ENCODE data around the gene CDYL2. TPM values are rescaled to one million over a fixed set of nuclear protein-coding genes. Genes with fewer than 3 reads are reported as not detected.

CDYL2 gene
- total and polyA plus RNA-seq, 7 donors, result 1.2 to 8.8 (median 2.5) TPM

DNA sequence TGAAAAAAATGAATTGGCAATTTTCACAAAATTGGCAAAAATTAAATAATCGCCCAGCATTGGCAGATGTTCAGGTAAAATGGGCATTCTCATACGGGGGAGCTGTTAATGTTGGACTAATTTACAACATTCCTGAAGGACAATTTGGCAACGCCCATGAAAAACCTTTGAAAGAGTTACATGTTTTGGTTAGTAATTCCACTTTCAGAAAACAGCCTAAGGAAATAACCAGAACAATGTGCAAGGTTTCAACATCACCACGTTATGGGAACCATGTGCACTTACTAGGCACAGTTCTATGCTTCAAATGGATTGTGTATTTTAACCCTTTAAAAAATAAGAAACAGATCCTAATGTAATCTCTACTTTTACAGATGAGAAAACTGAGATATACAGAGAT lies 62.7 kb downstream of the CDYL2 start:
- Histone ChIP-seq H3K27ac (no peak overlapping the region), H3K27me3 (no peaks in the 10 kb centered on the region), H3K9me3 (peaks cover 0 to 10% (median 0%) of the 10 kb centered on the region in 4 donors), H3K36me3 (no peaks in the 10 kb centered on the region), H3K4me1 (no peaks in the 10 kb centered on the region), H3K4me3 (no peak overlapping the region)
- TF ChIP-seq POLR2A (IDR thresholded peaks at IDR 0.05), result no peak
- TF ChIP-seq, protein P1, sequence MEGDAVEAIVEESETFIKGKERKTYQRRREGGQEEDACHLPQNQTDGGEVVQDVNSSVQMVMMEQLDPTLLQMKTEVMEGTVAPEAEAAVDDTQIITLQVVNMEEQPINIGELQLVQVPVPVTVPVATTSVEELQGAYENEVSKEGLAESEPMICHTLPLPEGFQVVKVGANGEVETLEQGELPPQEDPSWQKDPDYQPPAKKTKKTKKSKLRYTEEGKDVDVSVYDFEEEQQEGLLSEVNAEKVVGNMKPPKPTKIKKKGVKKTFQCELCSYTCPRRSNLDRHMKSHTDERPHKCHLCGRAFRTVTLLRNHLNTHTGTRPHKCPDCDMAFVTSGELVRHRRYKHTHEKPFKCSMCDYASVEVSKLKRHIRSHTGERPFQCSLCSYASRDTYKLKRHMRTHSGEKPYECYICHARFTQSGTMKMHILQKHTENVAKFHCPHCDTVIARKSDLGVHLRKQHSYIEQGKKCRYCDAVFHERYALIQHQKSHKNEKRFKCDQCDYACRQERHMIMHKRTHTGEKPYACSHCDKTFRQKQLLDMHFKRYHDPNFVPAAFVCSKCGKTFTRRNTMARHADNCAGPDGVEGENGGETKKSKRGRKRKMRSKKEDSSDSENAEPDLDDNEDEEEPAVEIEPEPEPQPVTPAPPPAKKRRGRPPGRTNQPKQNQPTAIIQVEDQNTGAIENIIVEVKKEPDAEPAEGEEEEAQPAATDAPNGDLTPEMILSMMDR (IDR thresholded peaks at IDR 0.05), result no peak
- TF ChIP-seq POLR2AphosphoS5 (IDR thresholded peaks at IDR 0.05), result no peak
- no peak for TF ChIP-seq EP300 (IDR thresholded peaks at IDR 0.05)
- 77 to 90% methylated on average over 4 of the region's 4 CpGs for WGBS, 2 donors
- intact Hi-C loops (cut with DNase I), result no loop called here
- no peak for DNase-seq

DNA sequence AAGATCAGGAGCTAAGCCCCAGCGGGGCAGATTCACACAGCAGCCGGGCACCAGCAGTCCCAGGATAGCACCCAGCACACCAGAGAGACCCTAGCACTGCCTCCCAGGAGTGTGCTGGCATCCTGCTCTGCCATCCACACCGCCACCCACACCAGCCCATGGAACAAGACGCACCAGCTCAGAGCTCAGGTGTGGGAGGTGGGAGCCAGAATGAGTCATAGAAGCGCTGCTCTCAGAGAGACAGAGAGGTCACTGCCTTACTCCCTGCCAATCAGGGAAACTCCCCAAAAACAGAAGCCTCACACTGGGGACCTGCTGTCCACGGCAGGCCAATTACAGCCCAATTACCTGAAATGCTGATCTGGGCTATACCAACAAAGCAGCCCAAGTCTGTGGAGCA lies 64.9 kb downstream of the CDYL2 start:
- WGBS, 2 donors, result 82 to 93% methylated on average over 6 of the region's 6 CpGs
- TF ChIP-seq EP300 (IDR thresholded peaks at IDR 0.05), result no peak
- TF ChIP-seq POLR2A (IDR thresholded peaks at IDR 0.05), result no peak
- no peak for TF ChIP-seq POLR2AphosphoS5 (IDR thresholded peaks at IDR 0.05)
- TF ChIP-seq, protein P1 (IDR thresholded peaks at IDR 0.05), result no peak
- intact Hi-C loops (cut with DNase I), result no loop called here
- Histone ChIP-seq H3K9me3 (peaks cover 0 to 10% (median 0%) of the 10 kb centered on the region in 4 donors), H3K27me3 (no peaks in the 10 kb centered on the region), H3K27ac (no peak overlapping the region), H3K36me3 (no peaks in the 10 kb centered on the region), H3K4me1 (no peaks in the 10 kb centered on the region), H3K4me3 (no peak overlapping the region)
- DNase-seq, result no peak

DNA sequence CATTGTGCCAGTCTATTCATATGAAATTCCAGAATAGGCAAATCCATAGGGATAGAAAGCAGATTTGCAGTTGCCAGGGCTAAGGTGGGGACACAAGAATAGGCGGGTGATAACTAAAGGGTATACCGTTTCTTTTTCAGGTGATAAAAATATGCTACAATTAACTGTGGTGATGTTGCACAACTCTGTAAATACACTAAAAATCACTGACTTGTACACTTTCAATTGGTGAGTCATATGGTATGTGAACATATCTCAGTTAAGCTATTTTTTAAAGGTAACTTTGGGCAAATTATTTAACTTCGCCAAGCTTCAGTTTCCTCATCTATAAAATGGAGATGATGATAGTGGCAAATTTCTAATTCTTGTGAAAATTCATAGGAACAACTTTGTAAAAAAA lies 65.9 kb downstream of the CDYL2 start:
- Histone ChIP-seq H3K27ac (no peak overlapping the region), H3K27me3 (no peaks in the 10 kb centered on the region), H3K4me1 (no peaks in the 10 kb centered on the region), H3K36me3 (no peaks in the 10 kb centered on the region), H3K9me3 (peaks cover 0 to 10% (median 0%) of the 10 kb centered on the region in 4 donors), H3K4me3 (no peak overlapping the region)
- TF ChIP-seq, protein P1 (IDR thresholded peaks at IDR 0.05), result no peak
- TF ChIP-seq EP300 (IDR thresholded peaks at IDR 0.05), result no peak
- TF ChIP-seq POLR2AphosphoS5 (IDR thresholded peaks at IDR 0.05), result no peak
- TF ChIP-seq POLR2A (IDR thresholded peaks at IDR 0.05), result no peak
- DNase-seq, result no peak
- 77 to 85% methylated on average over 3 of the region's 3 CpGs for WGBS, 2 donors
- intact Hi-C loops (cut with DNase I), result no loop called here

DNA sequence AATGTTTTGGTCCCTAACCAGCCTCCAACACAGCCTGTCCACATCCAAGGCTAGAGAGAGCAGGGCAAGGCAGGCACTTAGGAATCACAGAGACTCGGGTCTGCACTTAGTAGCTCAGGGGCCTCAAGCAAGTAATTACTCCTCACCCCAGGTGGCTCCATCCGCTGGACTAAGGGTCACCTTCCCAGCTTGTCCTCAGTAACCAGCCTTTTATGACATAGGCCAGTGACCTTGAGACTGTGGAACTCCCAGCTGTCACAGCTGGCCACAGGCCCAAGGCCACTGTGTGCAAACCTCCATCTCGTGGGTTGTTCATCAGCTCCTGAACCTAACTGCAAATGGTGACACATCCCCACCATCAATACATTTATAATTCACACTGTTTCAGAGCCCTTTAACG lies 68.6 kb downstream of the CDYL2 start:
- no peak overlapping the region for H3K4me3 ChIP-seq
- no peaks in the 10 kb centered on the region for H3K36me3 ChIP-seq
- WGBS, 2 donors, result 71 to 80% methylated on average over 4 of the region's 4 CpGs
- no peak overlapping the region for H3K27ac ChIP-seq
- peaks cover 0 to 10% (median 0%) of the 10 kb centered on the region in 4 donors for H3K9me3 ChIP-seq
- TF ChIP-seq EP300 (IDR thresholded peaks at IDR 0.05), result no peak
- no peak for TF ChIP-seq POLR2A (IDR thresholded peaks at IDR 0.05)
- TF ChIP-seq, protein P1 (IDR thresholded peaks at IDR 0.05), result no peak
- no peak for TF ChIP-seq POLR2AphosphoS5 (IDR thresholded peaks at IDR 0.05)
- intact Hi-C loops (cut with DNase I), result no loop called here
- H3K4me1 ChIP-seq, result no peaks in the 10 kb centered on the region
- no peaks in the 10 kb centered on the region for H3K27me3 ChIP-seq
- DNase-seq, result no peak

DNA sequence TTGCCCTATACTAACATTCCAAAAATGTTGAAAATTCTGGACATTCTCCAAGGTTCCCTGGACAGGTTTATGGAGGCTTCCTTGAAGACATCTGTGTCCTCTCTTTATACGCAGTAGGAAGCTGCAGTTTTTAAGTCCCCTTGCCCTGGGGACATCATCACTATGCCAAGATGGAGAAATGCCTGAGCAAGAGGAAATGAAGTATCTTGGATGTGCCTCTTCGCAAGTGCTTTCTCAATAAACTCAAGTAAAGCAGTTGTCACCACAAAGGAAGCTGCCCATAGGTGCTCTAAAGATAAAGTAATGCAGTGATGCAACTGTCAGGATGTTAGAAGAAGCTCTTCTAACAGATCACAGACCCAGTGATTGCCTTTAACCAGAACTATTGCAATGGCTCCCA lies 71.0 kb downstream of the CDYL2 start:
- Histone ChIP-seq H3K27ac (no peak overlapping the region), H3K9me3 (no peaks in the 10 kb centered on the region), H3K36me3 (no peaks in the 10 kb centered on the region), H3K27me3 (no peaks in the 10 kb centered on the region), H3K4me1 (no peaks in the 10 kb centered on the region), H3K4me3 (no peak overlapping the region)
- DNase-seq, result no peak
- TF ChIP-seq, protein P1 (IDR thresholded peaks at IDR 0.05), result no peak
- WGBS, 2 donors, result 48 to 66% methylated on average over 2 of the region's 2 CpGs
- intact Hi-C loops (cut with DNase I), result no loop called here
